Activated effector memory CD4-positive, alpha-beta T cell treated with Interleukin-2 at 50 U/mL for 16 hours (primary cell): ENCODE results near the gene VEGFC.

Source experiments
- DNase-seq: peaks from one replicate; pipeline ENCODE4 v3.0.0-alpha.2; 2020

The VEGFC gene

GRCh38 chr4:176758731-176759130 lies 34.0 kb downstream of the VEGFC start:
- DNase-seq = no peak

GRCh38 chr4:176758323-176758722 lies 34.4 kb downstream of the VEGFC start:
- no peak for DNase-seq

- DNase-seq = no peak
Observed at GRCh38 chr4:176755613-176756012, 37.1 kb downstream of the VEGFC start.

GRCh38 chr4:176755001-176755400 lies 37.7 kb downstream of the VEGFC start:
- no peak for DNase-seq

GRCh38 chr4:176753049-176753448 lies 39.7 kb downstream of the VEGFC start:
- no peak for DNase-seq

- no peak for DNase-seq
Observed at GRCh38 chr4:176752191-176752749, 40.5 kb downstream of the VEGFC start.

- no peak for DNase-seq
Observed at GRCh38 chr4:176751061-176751460, 41.7 kb downstream of the VEGFC start.

- DNase-seq = no peak
Observed at GRCh38 chr4:176746846-176747245, 45.9 kb downstream of the VEGFC start.

- no peak for DNase-seq
Observed at GRCh38 chr4:176745902-176746301, 46.8 kb downstream of the VEGFC start.

GRCh38 chr4:176744091-176744490 lies 48.6 kb downstream of the VEGFC start:
- no peak for DNase-seq

- DNase-seq = no peak
Observed at GRCh38 chr4:176742211-176742610, 50.5 kb downstream of the VEGFC start.

- no peak for DNase-seq
Observed at GRCh38 chr4:176741253-176741652, 51.5 kb downstream of the VEGFC start.

- DNase-seq = no peak
Observed at GRCh38 chr4:176735300-176735699, 57.4 kb downstream of the VEGFC start.

GRCh38 chr4:176734461-176734860 lies 58.3 kb downstream of the VEGFC start:
- no peak for DNase-seq

GRCh38 chr4:176729489-176729888 lies 63.2 kb downstream of the VEGFC start:
- DNase-seq = no peak

- no peak for DNase-seq
Observed at GRCh38 chr4:176726803-176727202, 65.9 kb downstream of the VEGFC start.

GRCh38 chr4:176721459-176721858 lies 71.3 kb downstream of the VEGFC start:
- DNase-seq = no peak

GRCh38 chr4:176718881-176719280 lies 73.8 kb downstream of the VEGFC start:
- no peak for DNase-seq

GRCh38 chr4:176717237-176717636 lies 75.5 kb downstream of the VEGFC start:
- DNase-seq = no peak

GRCh38 chr4:176709417-176709816 lies 83.3 kb downstream of the VEGFC start:
- DNase-seq = no peak

GRCh38 chr4:176708771-176709311 lies 83.9 kb downstream of the VEGFC start:
- DNase-seq = no peak

GRCh38 chr4:176690716-176691115 lies 102.0 kb downstream of the VEGFC start:
- DNase-seq = no peak

GRCh38 chr4:176680668-176681180 lies 112.0 kb downstream of the VEGFC start:
- no peak for DNase-seq

- no peak for DNase-seq
Observed at GRCh38 chr4:176676901-176677300, 115.8 kb downstream of the VEGFC start.

GRCh38 chr4:176675810-176676209 lies 116.9 kb downstream of the VEGFC start:
- no peak for DNase-seq
